ENCODE data around the gene MOB2.

MOB2 gene

GRCh38 chr11:1484695-1485503, 1.7 kb downstream of the MOB2 start:
- no peak for ATAC-seq
- DNase-seq, result no peak

DNA sequence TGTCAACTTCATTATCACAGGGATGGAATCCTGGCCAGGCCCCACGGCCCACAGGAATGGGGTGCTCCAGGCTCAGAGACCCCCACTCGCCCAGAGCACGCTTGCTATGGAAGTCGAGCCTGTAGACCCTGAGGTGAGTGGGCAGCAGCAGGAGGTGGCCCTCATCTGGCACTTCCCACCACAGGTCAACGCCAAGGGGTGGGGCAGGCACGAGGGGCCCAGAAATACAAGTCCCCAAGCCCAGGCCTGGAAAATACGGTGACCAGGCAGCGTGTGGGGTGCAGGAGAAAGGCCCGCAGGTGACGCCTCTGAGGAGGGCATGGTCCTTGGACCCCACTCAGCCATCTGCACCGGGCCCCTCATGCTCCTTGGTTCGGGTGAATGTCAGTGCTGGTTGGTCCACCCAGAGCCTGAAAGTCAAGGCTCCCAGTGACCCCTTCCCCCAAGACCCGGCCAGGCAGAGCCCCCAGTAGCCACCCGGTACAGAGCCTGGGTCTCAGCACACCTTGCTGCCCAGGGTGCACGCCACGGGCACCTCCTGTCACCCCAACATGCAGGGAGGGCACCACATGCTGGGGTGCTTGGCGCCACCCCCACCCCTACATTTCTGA, 2.4 kb downstream of the MOB2 start:
- ATAC-seq, result no peak
- DNase-seq, result no peak

DNA sequence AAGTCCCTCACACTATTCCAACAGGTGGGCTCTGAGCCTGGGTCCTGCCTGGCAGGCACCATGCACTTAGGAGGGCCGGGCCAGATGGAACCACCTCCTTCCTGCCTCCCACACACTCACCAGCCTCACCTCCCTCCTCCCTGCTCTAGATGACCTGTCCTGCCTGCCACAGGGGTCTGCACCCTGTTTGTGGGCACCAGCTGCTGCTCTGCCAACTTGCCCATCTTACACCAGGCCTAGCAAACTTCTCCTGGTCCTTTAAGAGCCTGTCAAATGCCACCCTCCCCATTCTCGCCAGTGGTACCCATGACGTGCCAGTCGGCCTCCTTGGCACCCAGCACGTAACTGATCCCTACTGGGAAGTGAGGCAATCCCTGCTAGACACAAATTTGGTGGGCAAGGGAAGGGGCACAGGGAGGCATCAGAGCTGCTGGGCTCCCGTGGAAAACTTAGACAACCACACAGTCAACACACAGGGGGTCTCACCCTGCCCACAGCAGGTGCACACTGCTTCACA, 3.1 kb downstream of the MOB2 start:
- ATAC-seq (no peak), DNase-seq (no peak)

DNA sequence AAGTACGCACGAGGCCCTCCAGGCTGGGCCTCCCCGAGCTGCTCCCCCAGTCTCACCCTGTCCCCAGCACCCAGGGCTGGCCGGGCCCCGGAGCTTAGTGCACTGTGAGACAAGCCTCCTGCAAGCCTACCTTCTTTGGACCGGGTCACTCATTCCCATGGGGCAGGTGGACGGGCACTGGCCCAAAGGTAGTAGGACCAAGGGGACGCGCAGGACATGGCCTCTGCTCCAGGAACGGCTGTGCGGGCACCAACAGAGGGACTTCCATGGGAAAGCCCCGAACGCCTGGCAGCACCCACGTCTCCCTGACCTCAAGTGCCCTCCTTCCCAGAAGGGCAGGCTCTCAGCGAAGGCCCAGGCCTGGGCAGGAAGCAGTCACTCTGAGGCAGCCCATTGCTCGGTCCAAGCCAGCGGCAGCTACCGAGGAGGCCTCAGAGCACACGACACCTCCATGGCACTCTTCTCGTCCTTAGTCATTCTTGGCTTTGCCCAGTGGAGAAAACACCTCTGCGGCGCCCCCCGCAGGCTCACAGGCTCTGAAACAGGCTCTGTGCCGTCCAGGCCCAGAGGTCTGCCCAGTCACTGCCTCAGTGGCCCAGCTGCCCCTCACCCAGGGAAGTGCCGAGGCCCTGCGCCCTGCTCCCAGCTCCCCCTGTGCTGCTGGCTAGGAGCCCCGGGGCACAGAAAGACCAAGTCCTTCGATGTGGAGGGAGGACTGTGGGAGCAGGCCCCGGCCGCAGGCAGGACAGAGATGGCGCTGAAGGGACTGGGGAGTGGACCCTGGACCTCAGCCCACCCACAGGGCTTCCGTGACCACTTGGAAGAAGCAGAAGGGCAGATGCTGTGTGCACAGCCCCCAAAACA, 3.8 kb downstream of the MOB2 start:
- ATAC-seq, result no peak

DNA sequence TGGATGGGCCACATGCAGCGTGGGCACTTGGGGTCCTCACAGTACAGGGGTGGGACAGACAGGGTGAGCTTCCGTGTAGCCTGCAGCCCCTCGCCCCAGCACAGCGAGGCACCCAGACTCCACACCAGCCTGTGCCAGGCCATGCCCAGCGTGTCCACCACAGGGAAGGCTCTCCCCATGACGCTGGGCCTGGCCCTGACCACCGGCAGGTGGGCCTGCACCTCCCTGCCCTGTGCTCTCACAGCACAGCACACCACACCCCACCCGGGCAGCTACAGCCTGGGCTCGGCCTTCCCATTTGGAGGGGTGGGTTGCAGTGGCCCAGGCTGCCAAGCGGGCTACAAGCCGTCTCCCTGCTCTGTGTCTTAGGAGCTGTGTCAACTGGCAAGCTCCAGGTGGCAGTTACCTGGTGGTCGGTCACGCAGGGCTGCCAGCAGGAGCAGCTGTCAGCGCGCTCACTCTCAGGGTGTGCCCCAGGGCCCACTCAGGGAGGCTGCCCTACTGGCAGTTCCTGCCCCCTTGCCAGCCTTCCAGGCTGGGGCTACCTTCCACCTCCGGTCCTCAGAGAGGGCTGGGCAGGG, 4.6 kb downstream of the MOB2 start:
- DNase-seq, result no peak

More for the DNA sequence above, 3.8 kb downstream of the MOB2 start:
- no peak for DNase-seq

GRCh38 chr11:1481483-1481825, 5.1 kb downstream of the MOB2 start:
- ATAC-seq, result no peak
- DNase-seq, result no peak

More for the DNA sequence above, 4.6 kb downstream of the MOB2 start:
- ATAC-seq, result no peak

GRCh38 chr11:1480555-1481482, 5.8 kb downstream of the MOB2 start:
- DNase-seq, result no peak
- no peak for ATAC-seq

- ATAC-seq (no peak), DNase-seq (no peak)
Observed at GRCh38 chr11:1480191-1480554, 6.4 kb downstream of the MOB2 start.

DNA sequence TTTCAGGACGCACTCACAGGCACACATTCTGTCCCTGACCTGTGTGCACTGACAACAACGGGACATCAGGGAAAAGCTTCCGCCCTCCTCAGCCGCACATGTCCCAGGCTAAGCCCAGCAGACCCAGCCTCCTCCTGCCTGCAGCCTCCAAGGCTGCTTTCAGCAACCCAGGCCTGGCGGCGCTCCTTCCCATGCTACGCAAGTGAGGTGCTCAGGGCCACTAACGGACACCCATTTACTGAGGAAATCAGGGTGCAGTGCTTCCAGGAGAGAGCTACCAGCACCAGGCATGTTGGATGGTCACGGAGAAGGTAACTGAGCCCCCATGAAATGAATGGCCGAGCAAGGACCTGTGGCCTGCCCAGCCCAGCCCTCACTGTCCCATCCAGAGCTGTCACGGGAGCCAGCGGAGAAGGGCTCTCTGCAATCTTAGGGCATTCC, 6.9 kb downstream of the MOB2 start:
- ATAC-seq, result no peak
- DNase-seq, result no peak

- ATAC-seq, result no peak
- no peak for DNase-seq
Observed at GRCh38 chr11:1479006-1479677, 7.4 kb downstream of the MOB2 start.

DNA sequence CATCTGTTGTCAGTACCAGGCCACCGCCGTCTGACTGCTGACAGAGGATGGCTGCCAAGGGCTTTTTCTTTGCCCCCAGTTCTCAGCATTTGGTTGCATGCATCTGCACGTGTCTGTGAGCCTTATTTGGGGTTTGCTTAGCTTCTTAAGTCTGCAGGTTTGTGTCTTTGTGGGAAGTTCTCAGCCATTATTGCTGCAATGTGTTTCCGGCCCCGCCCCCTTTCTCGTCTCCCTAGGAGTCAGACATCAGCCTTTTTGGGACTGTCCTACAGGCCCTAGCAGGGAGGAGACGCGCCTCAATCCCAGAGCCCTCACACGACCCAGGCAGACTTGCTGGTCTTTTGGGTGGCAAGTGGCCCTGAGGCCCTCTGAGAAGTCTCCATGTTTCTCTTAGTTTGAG, 8.0 kb downstream of the MOB2 start:
- DNase-seq, result no peak
- ATAC-seq, result no peak

DNA sequence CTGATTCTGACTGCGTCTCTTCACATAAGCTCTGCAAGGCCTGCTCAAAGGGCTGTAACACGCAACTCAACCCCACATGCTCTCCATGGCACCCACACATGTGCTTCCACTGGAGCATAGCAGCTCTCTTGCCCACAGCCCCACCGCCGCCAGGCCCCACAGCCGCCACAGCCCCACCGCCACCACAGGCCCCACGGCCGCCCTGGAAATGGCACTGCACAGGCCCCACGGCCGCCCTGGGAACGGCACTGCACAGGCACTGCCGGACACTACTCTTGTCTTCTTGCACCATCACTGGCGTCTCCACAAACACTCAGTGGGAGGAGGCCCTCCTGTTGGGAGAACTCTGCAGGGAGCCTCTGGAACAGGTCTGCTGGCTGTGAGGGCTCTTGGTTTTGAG, 8.6 kb downstream of the MOB2 start:
- ATAC-seq (no peak), DNase-seq (no peak)

DNA sequence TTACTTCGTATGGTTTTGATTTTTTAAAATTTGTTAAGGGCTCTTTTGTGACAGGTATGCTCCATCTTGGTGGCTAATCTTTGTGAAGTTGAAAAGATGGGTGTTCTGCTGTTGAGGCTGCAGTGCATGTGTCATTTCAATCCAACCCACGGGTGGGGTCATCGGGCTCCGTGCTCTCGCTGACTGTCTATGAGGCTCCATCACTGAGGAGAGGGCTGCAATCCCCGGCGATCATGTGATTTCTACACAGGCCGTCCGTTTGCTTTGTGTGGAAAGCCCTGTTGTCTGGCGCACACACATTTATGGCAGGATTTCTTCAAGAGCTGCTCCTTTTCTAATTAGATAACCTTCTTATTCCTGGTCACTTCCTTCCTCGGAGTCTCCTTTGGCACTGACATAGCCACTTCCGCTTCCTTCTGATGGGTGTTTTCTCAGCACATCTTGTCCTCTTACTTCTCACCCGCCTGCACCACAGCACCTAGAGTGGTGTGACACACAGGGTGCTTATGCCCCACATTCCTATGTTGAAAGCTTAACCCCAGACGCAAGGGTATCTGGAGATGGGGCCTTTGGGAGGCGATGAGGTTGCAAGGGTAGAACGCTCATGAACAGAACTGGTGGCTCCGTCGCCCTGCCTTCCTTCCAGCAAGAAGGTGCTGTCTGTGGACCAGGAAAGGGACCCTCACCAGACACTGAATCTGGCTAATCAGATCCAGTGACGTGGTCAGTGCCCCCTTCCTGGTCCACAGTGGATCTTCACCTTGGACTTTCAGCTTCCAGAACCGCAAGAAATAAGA, 9.4 kb downstream of the MOB2 start:
- ATAC-seq (no peak), DNase-seq (no peak)

DNA sequence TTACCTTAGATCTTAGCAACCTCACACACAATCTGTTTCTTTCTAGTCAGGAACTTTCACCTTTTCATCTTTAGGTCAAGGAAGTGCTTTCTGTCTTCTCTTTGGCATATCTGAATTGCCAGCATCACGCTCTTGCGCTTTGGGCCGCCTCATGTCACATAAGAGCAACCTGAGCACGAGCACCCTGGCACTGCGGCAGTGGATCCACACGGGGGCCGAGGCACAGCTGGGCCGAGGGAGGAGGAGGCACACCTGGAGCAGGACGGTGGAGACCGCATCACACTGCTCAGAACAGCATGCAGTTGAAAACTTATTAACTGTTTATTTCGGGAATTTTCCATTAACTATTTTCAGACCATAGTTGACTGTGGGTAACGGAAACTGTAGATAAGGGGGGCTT, 10.7 kb downstream of the MOB2 start:
- no peak for ATAC-seq
- DNase-seq, result no peak

DNA sequence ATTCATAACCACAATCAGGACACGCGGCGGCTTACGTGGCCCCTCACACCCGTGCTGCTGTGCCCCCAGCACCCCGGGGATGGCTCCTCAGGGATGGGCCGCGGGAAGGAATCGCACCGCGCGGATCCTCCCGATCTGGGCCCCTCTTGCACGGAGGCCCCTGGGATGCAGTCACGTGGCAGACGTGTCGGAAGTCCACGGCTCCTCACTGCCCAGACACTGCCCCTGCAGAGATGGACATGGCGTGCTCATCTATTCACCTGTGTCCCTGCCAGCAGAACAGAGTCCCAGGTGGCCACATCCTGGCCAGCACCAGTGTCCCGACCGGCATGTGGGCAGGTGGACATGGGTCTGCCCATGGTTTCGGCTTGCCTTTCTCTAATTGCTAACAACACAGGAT, 12.8 kb downstream of the MOB2 start:
- DNase-seq, result no peak
- no peak for ATAC-seq

- DNase-seq (no peak), ATAC-seq (no peak)
Observed at GRCh38 chr11:1473011-1473628, 13.5 kb downstream of the MOB2 start.

- DNase-seq, result no peak
Observed at GRCh38 chr11:1472180-1473005, 14.2 kb downstream of the MOB2 start.

DNA sequence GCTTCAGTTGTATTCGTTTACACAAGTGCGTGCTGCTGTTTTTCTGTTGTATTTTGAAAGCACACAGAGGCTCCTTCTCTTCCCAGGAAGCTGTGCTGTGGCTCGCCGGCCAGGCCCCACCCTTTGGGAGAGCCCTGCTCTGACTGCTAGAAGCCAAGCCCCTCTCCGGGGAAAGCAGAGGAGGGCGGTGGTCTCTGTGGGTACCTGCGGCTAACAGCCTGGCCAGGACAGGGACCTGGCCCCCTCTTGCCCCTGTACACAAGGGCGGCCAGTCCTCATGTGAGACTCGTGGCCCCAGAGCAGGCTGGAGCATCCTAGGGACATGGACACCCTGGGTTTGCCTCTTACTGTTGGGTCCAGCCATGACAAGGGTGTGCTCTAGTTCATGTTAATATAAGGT, 14.8 kb downstream of the MOB2 start:
- ATAC-seq, result no peak
- no peak for DNase-seq

More at GRCh38 chr11:1472180-1473005, 14.2 kb downstream of the MOB2 start:
- no peak for ATAC-seq

All from stimulated activated naive CD8-positive, alpha-beta T cell treated with anti-CD3 and anti-CD28 coated beads, Interleukin-15, Interleukin-2, amounts not matched to agents 100 U/mL and 50 U/mL, for 24 hours (primary cell).